Loucy (cell line): ENCODE results near the gene TOX2.

Experiments
- EZH2phosphoT487 ChIP-seq: fragments of 200-600 bp; IDR thresholded peaks from 2 replicates; pipeline ENCODE4 v1.6.1; 2018; ENCODE audit warnings: antibody characterized with exemption, mild to moderate bottlenecking, moderate library complexity, borderline replicate concordance
- TF ChIP-seq, protein P1 (sequence below): fragments of 200-600 bp; sonication (generic); conservative IDR thresholded peaks from 2 replicates; pipeline ENCODE4 v1.5.1; 2014; ENCODE audit warnings: mild to moderate bottlenecking, antibody characterized with exemption, low read length

- TF ChIP-seq, protein P1, sequence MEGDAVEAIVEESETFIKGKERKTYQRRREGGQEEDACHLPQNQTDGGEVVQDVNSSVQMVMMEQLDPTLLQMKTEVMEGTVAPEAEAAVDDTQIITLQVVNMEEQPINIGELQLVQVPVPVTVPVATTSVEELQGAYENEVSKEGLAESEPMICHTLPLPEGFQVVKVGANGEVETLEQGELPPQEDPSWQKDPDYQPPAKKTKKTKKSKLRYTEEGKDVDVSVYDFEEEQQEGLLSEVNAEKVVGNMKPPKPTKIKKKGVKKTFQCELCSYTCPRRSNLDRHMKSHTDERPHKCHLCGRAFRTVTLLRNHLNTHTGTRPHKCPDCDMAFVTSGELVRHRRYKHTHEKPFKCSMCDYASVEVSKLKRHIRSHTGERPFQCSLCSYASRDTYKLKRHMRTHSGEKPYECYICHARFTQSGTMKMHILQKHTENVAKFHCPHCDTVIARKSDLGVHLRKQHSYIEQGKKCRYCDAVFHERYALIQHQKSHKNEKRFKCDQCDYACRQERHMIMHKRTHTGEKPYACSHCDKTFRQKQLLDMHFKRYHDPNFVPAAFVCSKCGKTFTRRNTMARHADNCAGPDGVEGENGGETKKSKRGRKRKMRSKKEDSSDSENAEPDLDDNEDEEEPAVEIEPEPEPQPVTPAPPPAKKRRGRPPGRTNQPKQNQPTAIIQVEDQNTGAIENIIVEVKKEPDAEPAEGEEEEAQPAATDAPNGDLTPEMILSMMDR = no peak
- no peak for TF ChIP-seq EZH2phosphoT487
These were observed 11.8 kb downstream of the TOX2 start for GRCh38 chr20:43926287-43927050.
